IMR-90 (cell line): ENCODE data around the gene MAP3K3. TPM values are rescaled to one million over a fixed set of nuclear protein-coding genes. Genes with fewer than 3 reads are reported as not detected.

Experiments
- ATAC-seq: fragments of 200-7000 bp; cut with Tn5 transposase; 2 replicates; pipeline ENCODE4 v1.9.1; 2020; ENCODE audit warnings: low read depth, mild to moderate bottlenecking, moderate library complexity
- BruUV-seq: library from RNA; stranded (reverse); fragments of 400-500 nt; replicated peaks from 2 replicates; lab custom pipeline; 2021; lab: Mats Ljungman, UMichigan
- CTCF ChIA-PET: fragments of 300-600 bp; formaldehyde crosslinking; extraction: SDS; loops from one replicate; lab custom pipeline; 2021; ENCODE audit warnings: antibody characterized with exemption; lab: Yijun Ruan, JAX
- POLR2A ChIA-PET: fragments of 300-600 bp; sonication (Branson Sonifier 250); formaldehyde crosslinking; loops from one replicate; lab custom pipeline; 2022; ENCODE audit warnings: antibody characterized with exemption; ENCODE audit not compliant: unreplicated experiment; lab: Charles Lee
- DNase-seq: peaks from one replicate; pipeline ENCODE4 v3.0.0; 2013
- H2AFZ ChIP-seq: replicated peaks from 2 replicates; pipeline ENCODE3; 2013; ENCODE audit warnings: low read length, mild to moderate bottlenecking; ENCODE audit not compliant: poor library complexity
- H2AK5ac ChIP-seq: 2 replicates; pipeline ENCODE4 v1.6.1; 2013; ENCODE audit warnings: low read depth, low read length, inconsistent platforms
- H2AK9ac ChIP-seq: replicated peaks from 2 replicates; pipeline ENCODE3; 2013; ENCODE audit warnings: mild to moderate bottlenecking, low read depth, low read length, moderate library complexity; ENCODE audit not compliant: poor library complexity
- H2BK120ac ChIP-seq: 2 replicates; pipeline ENCODE4 v1.6.1; 2013; ENCODE audit warnings: low read depth, low read length, inconsistent platforms
- H2BK15ac ChIP-seq: 3 replicates; pipeline ENCODE4 v1.6.1; 2013; ENCODE audit warnings: low read depth, low read length, inconsistent platforms
- H2BK20ac ChIP-seq: 2 replicates; pipeline ENCODE4 v1.6.1; 2013; ENCODE audit warnings: low read depth, mild to moderate bottlenecking, inconsistent platforms, low read length, moderate library complexity
- H2BK5ac ChIP-seq: 2 replicates; pipeline ENCODE4 v1.6.1; 2013; ENCODE audit warnings: mild to moderate bottlenecking, low read depth, low read length, inconsistent platforms; ENCODE audit not compliant: poor library complexity, severe bottlenecking
- H3K14ac ChIP-seq: replicated peaks from 2 replicates; pipeline ENCODE4 v1.6.1; 2013; ENCODE audit warnings: low read depth, low read length, inconsistent platforms
- H3K18ac ChIP-seq: 2 replicates; pipeline ENCODE4 v1.6.1; 2013; ENCODE audit warnings: low read depth, low read length, control low read depth
- H3K23ac ChIP-seq: 2 replicates; pipeline ENCODE4 v1.6.1; 2013; ENCODE audit warnings: low read depth, low read length, inconsistent platforms
- H3K27ac ChIP-seq: 2 replicates; pipeline ENCODE4 v1.5.1; 2013; ENCODE audit warnings: mild to moderate bottlenecking, control low read depth, low read length; ENCODE audit not compliant: insufficient read depth
- H3K27me3 ChIP-seq: 2 replicates; pipeline ENCODE4 v1.6.1; 2013; ENCODE audit warnings: low read length; ENCODE audit not compliant: control insufficient read depth, insufficient read depth
- H3K36me3 ChIP-seq: 2 replicates; pipeline ENCODE4 v1.6.1; 2013; ENCODE audit warnings: low read length, mixed read lengths; ENCODE audit not compliant: control insufficient read depth, insufficient read depth
- H3K4ac ChIP-seq: 2 replicates; pipeline ENCODE4 v1.6.1; 2013; ENCODE audit warnings: low read depth, low read length, inconsistent platforms
- H3K4me1 ChIP-seq: 2 replicates; pipeline ENCODE4 v1.6.1; 2013; ENCODE audit warnings: low read length, mixed read lengths; ENCODE audit not compliant: control insufficient read depth, insufficient read depth
- H3K4me2 ChIP-seq: 2 replicates; pipeline ENCODE4 v1.6.1; 2013; ENCODE audit warnings: low read depth, mild to moderate bottlenecking, control low read depth, low read length, moderate library complexity
- H3K4me3 ChIP-seq: 2 replicates; pipeline ENCODE4 v1.5.1; 2013; ENCODE audit warnings: low read depth, mild to moderate bottlenecking, control low read depth, low read length, moderate library complexity; ENCODE audit not compliant: insufficient read depth
- H3K56ac ChIP-seq: 2 replicates; pipeline ENCODE4 v1.6.1; 2013; ENCODE audit warnings: low read length, inconsistent platforms; ENCODE audit not compliant: insufficient read depth; ENCODE audit errors: extremely low read depth
- H3K79me1 ChIP-seq, 2 experiments: 2 replicates each; pipeline ENCODE4 v1.6.1; 2013; ENCODE audit warnings: low read length in 2 of 2, inconsistent platforms in 1 of 2, low read depth in 1 of 2
- H3K9ac ChIP-seq: 2 replicates; pipeline ENCODE4 v1.6.1; 2013; ENCODE audit warnings: low read depth, low read length, control low read depth
- H3K9me1 ChIP-seq: 2 replicates; pipeline ENCODE4 v1.6.1; 2013; ENCODE audit warnings: low read length, inconsistent platforms; ENCODE audit not compliant: insufficient read depth
- H3K9me3 ChIP-seq: 2 replicates; pipeline ENCODE4 v1.6.1; 2013; ENCODE audit warnings: low read length; ENCODE audit not compliant: control insufficient read depth, insufficient read depth
- H4K20me1 ChIP-seq: 2 replicates; pipeline ENCODE4 v1.6.1; 2013; ENCODE audit warnings: low read length, inconsistent platforms; ENCODE audit not compliant: insufficient read depth
- H4K5ac ChIP-seq: 2 replicates; pipeline ENCODE4 v1.6.1; 2013; ENCODE audit warnings: mild to moderate bottlenecking, low read depth, low read length, control low read depth
- H4K8ac ChIP-seq, 2 experiments: 2 replicates each; pipeline ENCODE4 v1.6.1; 2013; ENCODE audit warnings: low read depth in 2 of 2, low read length in 2 of 2, control low read depth in 1 of 2, inconsistent platforms in 1 of 2
- H4K91ac ChIP-seq: 2 replicates; pipeline ENCODE4 v1.6.1; 2013; ENCODE audit warnings: low read depth, low read length, inconsistent platforms; ENCODE audit not compliant: insufficient read depth
- NFE2L2 ChIP-seq: fragments of 150-350 bp; IDR thresholded peaks from 2 replicates; pipeline ENCODE4 v1.6.1; 2016; ENCODE audit warnings: low read depth, mild to moderate bottlenecking, low read length
- RFX5 ChIP-seq: IDR thresholded peaks from 2 replicates; pipeline ENCODE4 v1.8.0; 2012; ENCODE audit warnings: low read depth, mild to moderate bottlenecking, low read length, moderate library complexity
- SMC3 ChIP-seq: fragments of 150-350 bp; IDR thresholded peaks from 2 replicates; pipeline ENCODE4 v1.6.1; 2016; ENCODE audit warnings: low read depth, mild to moderate bottlenecking, antibody characterized with exemption, low read length, moderate library complexity
- dilution Hi-C: fragments of 300-500 bp; cut with HindIII; formaldehyde crosslinking; loops from one replicate; pipeline ENCODE4 v1.14.3; 2018; ENCODE audit warnings: low sequenced_read_pairs; ENCODE audit not compliant: unreplicated experiment
- in situ Hi-C: fragments of 300-500 bp; cut with MboI; formaldehyde crosslinking; loops from 3 replicates; pipeline ENCODE4 v1.14.3; 2019; ENCODE audit warnings: low sequenced_read_pairs, inconsistent platforms, mixed read lengths
- intact Hi-C: fragments of 100-400 bp; cut with micrococcal nuclease; formaldehyde crosslinking; loops from 2 replicates; pipeline ENCODE4 v1.10.0; 2022
- polyA plus RNA-seq, 3 experiments: library from polyadenylated mRNA; depleted of rRNA; stranded (reverse); fragments of >200 nt; gene quantifications; 2 replicates each; pipeline ENCODE4 v1.2.3, GENCODE V29; 2012; ENCODE audit warnings: low replicate concordance in 1 of 3
- total RNA-seq: library from RNA; depleted of rRNA; stranded (reverse); fragments of >200 nt; gene quantifications from 2 replicates; pipeline ENCODE4 v1.2.3, GENCODE V29; 2012
- TF ChIP-seq, protein P1 (sequence below): conservative IDR thresholded peaks from 2 replicates; pipeline ENCODE4 v1.5.1; 2012; ENCODE audit warnings: mild to moderate bottlenecking, low read depth, low read length, improper control_type of control experiment

MAP3K3 gene
- total and polyA plus RNA-seq, 2 of the 4 experiments (the other 2 are of a cell fraction) = 19.1 to 25.6 TPM

DNA sequence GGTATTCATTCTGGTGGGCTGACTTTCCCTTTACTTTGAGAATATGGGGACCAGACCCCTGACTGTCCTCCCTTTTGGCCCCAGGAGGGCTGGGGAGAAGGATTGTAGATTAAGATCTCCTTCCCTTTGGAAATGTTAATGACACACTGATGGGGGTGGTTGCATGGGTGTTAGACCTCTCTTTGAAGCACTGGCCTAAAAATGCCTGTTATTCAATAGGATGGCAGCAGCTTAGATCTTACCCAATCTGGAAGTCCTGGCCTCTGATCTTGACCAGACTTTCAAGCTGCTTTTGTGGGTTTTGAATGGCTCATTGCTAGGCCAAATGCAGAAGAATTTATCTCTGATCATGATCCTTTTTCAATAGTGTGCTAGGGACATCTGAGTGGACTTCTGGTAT, 25.7 kb downstream of the MAP3K3 start:
- no peak overlapping the region for H4K5ac ChIP-seq
- H3K4me2 ChIP-seq = no peak overlapping the region
- H3K4me3 ChIP-seq = no peak overlapping the region
- H2AK9ac ChIP-seq = no peak overlapping the region
- no peak overlapping the region for H4K91ac ChIP-seq
- BruUV-seq = no TSS peak
- intact Hi-C loops (no loop called here), in situ Hi-C loops (no loop called here), dilution Hi-C loops (no loop called here)
- no peak overlapping the region for H3K14ac ChIP-seq
- no peaks in the 10 kb centered on the region for H3K9me3 ChIP-seq
- H4K8ac ChIP-seq = no peak overlapping the region
- TF ChIP-seq RFX5 (no peak), NFE2L2 (no peak), SMC3 (no peak)
- TF ChIP-seq, protein P1, sequence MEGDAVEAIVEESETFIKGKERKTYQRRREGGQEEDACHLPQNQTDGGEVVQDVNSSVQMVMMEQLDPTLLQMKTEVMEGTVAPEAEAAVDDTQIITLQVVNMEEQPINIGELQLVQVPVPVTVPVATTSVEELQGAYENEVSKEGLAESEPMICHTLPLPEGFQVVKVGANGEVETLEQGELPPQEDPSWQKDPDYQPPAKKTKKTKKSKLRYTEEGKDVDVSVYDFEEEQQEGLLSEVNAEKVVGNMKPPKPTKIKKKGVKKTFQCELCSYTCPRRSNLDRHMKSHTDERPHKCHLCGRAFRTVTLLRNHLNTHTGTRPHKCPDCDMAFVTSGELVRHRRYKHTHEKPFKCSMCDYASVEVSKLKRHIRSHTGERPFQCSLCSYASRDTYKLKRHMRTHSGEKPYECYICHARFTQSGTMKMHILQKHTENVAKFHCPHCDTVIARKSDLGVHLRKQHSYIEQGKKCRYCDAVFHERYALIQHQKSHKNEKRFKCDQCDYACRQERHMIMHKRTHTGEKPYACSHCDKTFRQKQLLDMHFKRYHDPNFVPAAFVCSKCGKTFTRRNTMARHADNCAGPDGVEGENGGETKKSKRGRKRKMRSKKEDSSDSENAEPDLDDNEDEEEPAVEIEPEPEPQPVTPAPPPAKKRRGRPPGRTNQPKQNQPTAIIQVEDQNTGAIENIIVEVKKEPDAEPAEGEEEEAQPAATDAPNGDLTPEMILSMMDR = no peak
- H3K27me3 ChIP-seq = no peaks in the 10 kb centered on the region
- no peak overlapping the region for H3K9ac ChIP-seq
- H3K9me1 ChIP-seq = peaks cover 8% of the 10 kb centered on the region; the same call in 1 of the 2 replicates
- peaks cover 11% of the 10 kb centered on the region for H3K36me3 ChIP-seq
- H3K23ac ChIP-seq = no peak overlapping the region
- H3K18ac ChIP-seq = no peak overlapping the region
- no peak overlapping the region for H2AFZ ChIP-seq
- ChIA-PET POLR2A (no interaction called here), CTCF (no interaction called here)
- peaks cover 5% of the 10 kb centered on the region for H3K4me1 ChIP-seq
- no peak overlapping the region for H3K27ac ChIP-seq
- H2BK5ac ChIP-seq = no peak overlapping the region
- ATAC-seq (no peak), DNase-seq (no peak)
- H3K56ac ChIP-seq = no peak overlapping the region
- no peak overlapping the region for H3K4ac ChIP-seq
- H2AK5ac ChIP-seq = no peak overlapping the region
- H3K79me1 ChIP-seq = peaks cover 4 to 10% of the 10 kb centered on the region in 2 experiments; a peak in 2 of 4 replicates
- no peak overlapping the region for H2BK120ac ChIP-seq
- peaks cover 12% of the 10 kb centered on the region; the same call in 1 of the 2 replicates for H4K20me1 ChIP-seq
- H2BK15ac ChIP-seq = no peak overlapping the region
- H2BK20ac ChIP-seq = no peak overlapping the region
